T follicular helper cell (primary cell): Measurements from ENCODE around the gene CSK.

ENCODE experiments used
- DNase-seq: peaks from one replicate; pipeline ENCODE4 v3.0.0-alpha.2; 2020; ENCODE audit warnings: low read depth

Gene CSK

GRCh38 chr15:74787251-74788041 is 5.6 kb downstream of the CSK start:
- peak; percentile 89 for DNase-seq

GRCh38 chr15:74788042-74788682 is 6.3 kb downstream of the CSK start:
- DNase-seq: no peak

GRCh38 chr15:74788683-74789151 is 6.8 kb downstream of the CSK start:
- DNase-seq: peak; percentile 47

GRCh38 chr15:74789171-74789631 is 7.3 kb downstream of the CSK start:
- DNase-seq: no peak

GRCh38 chr15:74789741-74790079 is 7.8 kb downstream of the CSK start:
- DNase-seq: no peak

- DNase-seq: no peak
These were observed 8.4 kb downstream of the CSK start for GRCh38 chr15:74790080-74790916.

GRCh38 chr15:74791007-74791406 is 9.1 kb downstream of the CSK start:
- DNase-seq: no peak

- DNase-seq: no peak
These were observed 9.8 kb downstream of the CSK start for GRCh38 chr15:74791667-74792066.

- no peak for DNase-seq
These were observed 10.5 kb downstream of the CSK start for GRCh38 chr15:74792227-74793016.

GRCh38 chr15:74793135-74794028 is 11.5 kb downstream of the CSK start:
- DNase-seq: peak; percentile 72

- no peak for DNase-seq
These were observed 12.5 kb downstream of the CSK start for GRCh38 chr15:74794248-74794969.

GRCh38 chr15:74794970-74795349 is 13.1 kb downstream of the CSK start:
- no peak for DNase-seq

- DNase-seq: no peak
These were observed 14.2 kb downstream of the CSK start for GRCh38 chr15:74795966-74796625.

- DNase-seq: no peak
These were observed 16.7 kb downstream of the CSK start for GRCh38 chr15:74798388-74799254.

GRCh38 chr15:74799255-74799855 is 17.5 kb downstream of the CSK start:
- no peak for DNase-seq

- peak; percentile 83 for DNase-seq
These were observed 18.1 kb downstream of the CSK start for GRCh38 chr15:74799856-74800558.

- DNase-seq: no peak
These were observed 18.7 kb downstream of the CSK start for GRCh38 chr15:74800559-74801094.
